SK-N-SH (cell line): Measurements from ENCODE around the gene GHRL. TPM values are rescaled to one million over a fixed set of nuclear protein-coding genes. Genes with fewer than 3 reads are reported as not detected.

ENCODE experiments used
- CTCF ChIA-PET: fragments of 300-600, 350-600 bp; formaldehyde crosslinking; extraction: SDS; loops from one replicate; lab custom pipeline; 2021; lab: Yijun Ruan, JAX
- POLR2A ChIA-PET: fragments of 350-600 bp; sonication (Branson Sonifier 250); formaldehyde crosslinking; extraction: SDS; loops from one replicate; lab custom pipeline; 2020; ENCODE audit warnings: antibody characterized with exemption, inconsistent platforms; lab: Yijun Ruan, JAX
- DNase-seq: peaks from one replicate; pipeline ENCODE4 v3.0.0; 2012
- H2AFZ ChIP-seq: fragments of 200-600 bp; sonication (generic); 2 replicates; pipeline ENCODE4 v1.8.1; 2016; ENCODE audit warnings: antibody characterized with exemption, mild to moderate bottlenecking, low read depth
- H3F3A ChIP-seq: fragments of 200-600 bp; sonication (generic); replicated peaks from 2 replicates; pipeline ENCODE3; 2016; ENCODE audit warnings: antibody characterized with exemption, mild to moderate bottlenecking; ENCODE audit not compliant: insufficient read depth
- H3K27ac ChIP-seq, 2 experiments: fragments of 200-500 bp in 1 of 2; fragments of 200-600 bp in 1 of 2; sonication (Bioruptor generic) in 1 of 2; sonication (generic), shearing (Covaris generic) in 1 of 2; 2 replicates each; pipeline versions ENCODE4 v1.5.1 to v1.6.1; 2014 to 2016; ENCODE audit warnings: low read depth in 2 of 2, inconsistent platforms in 1 of 2, low read length in 1 of 2, mild to moderate bottlenecking in 1 of 2, mixed read lengths in 1 of 2
- H3K27me3 ChIP-seq: fragments of 200-600 bp; sonication (generic), shearing (Covaris generic); 2 replicates; pipeline ENCODE4 v1.6.1; 2016; ENCODE audit warnings: mixed run types; ENCODE audit not compliant: insufficient read depth
- H3K36me3 ChIP-seq, 2 experiments: fragments of 200-500 bp in 1 of 2; fragments of 200-600 bp in 1 of 2; sonication (Bioruptor generic) in 1 of 2; sonication (generic) in 1 of 2; replicated peaks in 1 of 2; 2 replicates each; pipeline versions ENCODE3 to v1.5.1; 2014 to 2016; ENCODE audit warnings: low read length in 1 of 2, mild to moderate bottlenecking in 1 of 2; ENCODE audit not compliant: insufficient read depth in 2 of 2, control insufficient read depth in 1 of 2
- H3K4me1 ChIP-seq, 2 experiments: fragments of 200-500 bp in 1 of 2; fragments of 200-600 bp in 1 of 2; sonication (Bioruptor generic) in 1 of 2; sonication (generic), shearing (Covaris generic) in 1 of 2; 2 replicates each; pipeline versions ENCODE4 v1.5.1 to v1.6.1; 2014 to 2016; ENCODE audit warnings: low read depth in 1 of 2, low read length in 1 of 2, mixed run types in 1 of 2; ENCODE audit not compliant: insufficient read depth in 2 of 2, control insufficient read depth in 1 of 2
- H3K4me2 ChIP-seq: fragments of 200-600 bp; sonication (generic), shearing (Covaris generic); 2 replicates; pipeline ENCODE4 v1.6.1; 2017; ENCODE audit warnings: mixed run types
- H3K4me3 ChIP-seq, 2 experiments: fragments of 200-500 bp in 1 of 2; fragments of 200-600 bp in 1 of 2; sonication (Bioruptor generic) in 1 of 2; sonication (generic), shearing (Covaris generic) in 1 of 2; 2 replicates each; pipeline versions ENCODE4 v1.5.1 to v1.8.1; 2014 to 2016; ENCODE audit warnings: low read depth in 2 of 2, inconsistent platforms in 1 of 2, low read length in 1 of 2, mild to moderate bottlenecking in 1 of 2, mixed read lengths in 1 of 2, moderate library complexity in 1 of 2
- H3K79me2 ChIP-seq: fragments of 200-600 bp; sonication (generic); 2 replicates; pipeline ENCODE4 v1.8.1; 2017; ENCODE audit warnings: mild to moderate bottlenecking; ENCODE audit not compliant: insufficient read depth
- H3K9ac ChIP-seq: fragments of 200-600 bp; sonication (generic); 2 replicates; pipeline ENCODE4 v1.6.1; 2017; ENCODE audit warnings: mixed run types
- H3K9me2 ChIP-seq: fragments of 200-600 bp; sonication (generic); 2 replicates; pipeline ENCODE4 v1.6.1; 2017; ENCODE audit warnings: mixed run types
- H3K9me3 ChIP-seq: fragments of 200-600 bp; sonication (generic); 2 replicates; pipeline ENCODE4 v1.6.1; 2017; ENCODE audit warnings: mixed run types, mild to moderate bottlenecking, moderate library complexity
- H4K20me1 ChIP-seq: fragments of 200-600 bp; sonication (generic); 2 replicates; pipeline ENCODE4 v1.6.1; 2017; ENCODE audit warnings: mild to moderate bottlenecking, mixed run types; ENCODE audit not compliant: insufficient read depth
- ELF1 ChIP-seq: IDR thresholded peaks from 2 replicates; pipeline ENCODE4 v1.4.0; 2012
- EP300 ChIP-seq, 2 experiments: IDR thresholded peaks; 2 replicates each; pipeline versions ENCODE4 v1.4.0 to v1.6.1; 2012; ENCODE audit warnings: borderline replicate concordance in 1 of 2, low read depth in 1 of 2, low read length in 1 of 2
- FOXM1 ChIP-seq: IDR thresholded peaks from 2 replicates; pipeline ENCODE4 v1.4.0; 2012; ENCODE audit warnings: low read depth, mild to moderate bottlenecking
- GABPA ChIP-seq: IDR thresholded peaks from 2 replicates; pipeline ENCODE4 v1.4.0; 2012; ENCODE audit warnings: low read depth, mild to moderate bottlenecking
- GATA2 ChIP-seq: sonication (generic); formaldehyde crosslinking; IDR thresholded peaks from 2 replicates; pipeline ENCODE4 v1.5.0; 2020; ENCODE audit warnings: mild to moderate bottlenecking, missing genetic modification reagents
- JUND ChIP-seq: IDR thresholded peaks from 2 replicates; pipeline ENCODE4 v1.4.0; 2012
- MXI1 ChIP-seq: IDR thresholded peaks from 2 replicates; pipeline ENCODE4 v1.6.1; 2012; ENCODE audit warnings: mild to moderate bottlenecking, low read depth, low read length, improper control_type of control experiment
- NFIC ChIP-seq: IDR thresholded peaks from 2 replicates; pipeline ENCODE4 v1.4.0; 2012; ENCODE audit warnings: borderline replicate concordance
- NRF1 ChIP-seq: IDR thresholded peaks from 2 replicates; pipeline ENCODE4 v1.6.1; 2012; ENCODE audit warnings: low read depth, mild to moderate bottlenecking, low read length
- PBX3 ChIP-seq: IDR thresholded peaks from 2 replicates; pipeline ENCODE4; 2012
- POLR2AphosphoS5 ChIP-seq: IDR thresholded peaks from 2 replicates; pipeline ENCODE4 v1.6.1; 2012; ENCODE audit warnings: low read depth, low read length
- RAD21 ChIP-seq: IDR thresholded peaks from 2 replicates; pipeline ENCODE4 v1.6.1; 2012; ENCODE audit warnings: mild to moderate bottlenecking, low read length
- RCOR1 ChIP-seq: fragments of 150-350 bp; IDR thresholded peaks from 2 replicates; pipeline ENCODE4 v1.6.1; 2017; ENCODE audit warnings: antibody characterized with exemption, low read length
- REST ChIP-seq: IDR thresholded peaks from 2 replicates; pipeline ENCODE4 v1.6.1; 2012; ENCODE audit warnings: mild to moderate bottlenecking, low read depth, low read length, moderate library complexity
- RXRA ChIP-seq: IDR thresholded peaks from 2 replicates; pipeline ENCODE4 v1.4.0; 2012; ENCODE audit warnings: low read depth, mild to moderate bottlenecking, borderline replicate concordance
- TCF12 ChIP-seq: IDR thresholded peaks from 2 replicates; pipeline ENCODE4 v1.4.0; 2012
- TEAD4 ChIP-seq: IDR thresholded peaks from 2 replicates; pipeline ENCODE4 v1.4.0; 2012; ENCODE audit warnings: mild to moderate bottlenecking, borderline replicate concordance; ENCODE audit not compliant: insufficient read depth
- ZBTB33 ChIP-seq: IDR thresholded peaks from 2 replicates; pipeline ENCODE4 v1.4.0; 2012; ENCODE audit warnings: low read depth, borderline replicate concordance
- WGBS: methylation state at CpG from one replicate; pipeline ENCODE4 v1.1.6; 2017; ENCODE audit warnings: low lambda C conversion rate; 5-methylcytosine and 5-hydroxymethylcytosine counted together
- polyA plus RNA-seq, 3 experiments: library from polyadenylated mRNA; depleted of rRNA; stranded (reverse); fragments of >200 nt; gene quantifications; 2 replicates each; pipeline ENCODE4 v1.2.3, GENCODE V29; 2012

The GHRL gene
- polyA plus RNA-seq, 1 of the 3 experiments (the other 2 are of a cell fraction) = not detected

- 90% methylated on average over 6 of the region's 6 CpGs for WGBS
- Histone ChIP-seq H3K27ac (no peak overlapping the region), H3K4me2 (no peak overlapping the region), H3K4me3 (no peak overlapping the region), H3K27me3 (no peaks in the 10 kb centered on the region), H3K9me2 (no peaks in the 10 kb centered on the region), H4K20me1 (peaks cover 3% of the 10 kb centered on the region; the same call in 1 of the 2 replicates), H3K9me3 (peaks cover 15% of the 10 kb centered on the region; the same call in 1 of the 2 replicates), H3K79me2 (peaks cover 18% of the 10 kb centered on the region), H2AFZ (no peak overlapping the region), H3K9ac (no peak overlapping the region), H3K4me1 (peaks cover 8% of the 10 kb centered on the region in 2 experiments; a peak in 3 of 4 replicates), H3K36me3 (peaks cover 0 to 36% of the 10 kb centered on the region in 2 experiments), H3F3A (peaks cover 9% of the 10 kb centered on the region)
- CTCF ChIA-PET = interaction anchor here (1.4 kb wide), 1 partner anchor 193 kb away, joined by 3 read pairs; no protein-coding TSS in a partner anchor
- POLR2A ChIA-PET = no interaction called here
- TF ChIP-seq NRF1 (no peak), EP300 (IDR thresholded peaks at IDR 0.05; ENCODE audit: borderline replicate concordance in 1 of 2, low read depth in 1 of 2, low read length in 1 of 2) (no peak), RCOR1 (no peak), GABPA (no peak), POLR2AphosphoS5 (no peak), REST (no peak), FOXM1 (no peak), MXI1 (no peak), ZBTB33 (no peak), RAD21 (no peak), TCF12 (no peak), ELF1 (no peak), PBX3 (no peak), GATA2 (CRISPR knock-in tag) (no peak), TEAD4 (no peak), RXRA (no peak), JUND (no peak), NFIC (no peak)
- no peak for DNase-seq
These were observed 47.5 kb downstream of the GHRL start for GRCh38 chr3:10245081-10245712.
